Measurements from ENCODE around the gene TKTL1. TPM values are rescaled to one million over a fixed set of nuclear protein-coding genes. Genes with fewer than 3 reads are reported as not detected.

Gene TKTL1
- polyA plus RNA-seq, 1 donor (not counting 4 experiments of a cell fraction or from before 2014, with no cell fraction given): not detected

DNA sequence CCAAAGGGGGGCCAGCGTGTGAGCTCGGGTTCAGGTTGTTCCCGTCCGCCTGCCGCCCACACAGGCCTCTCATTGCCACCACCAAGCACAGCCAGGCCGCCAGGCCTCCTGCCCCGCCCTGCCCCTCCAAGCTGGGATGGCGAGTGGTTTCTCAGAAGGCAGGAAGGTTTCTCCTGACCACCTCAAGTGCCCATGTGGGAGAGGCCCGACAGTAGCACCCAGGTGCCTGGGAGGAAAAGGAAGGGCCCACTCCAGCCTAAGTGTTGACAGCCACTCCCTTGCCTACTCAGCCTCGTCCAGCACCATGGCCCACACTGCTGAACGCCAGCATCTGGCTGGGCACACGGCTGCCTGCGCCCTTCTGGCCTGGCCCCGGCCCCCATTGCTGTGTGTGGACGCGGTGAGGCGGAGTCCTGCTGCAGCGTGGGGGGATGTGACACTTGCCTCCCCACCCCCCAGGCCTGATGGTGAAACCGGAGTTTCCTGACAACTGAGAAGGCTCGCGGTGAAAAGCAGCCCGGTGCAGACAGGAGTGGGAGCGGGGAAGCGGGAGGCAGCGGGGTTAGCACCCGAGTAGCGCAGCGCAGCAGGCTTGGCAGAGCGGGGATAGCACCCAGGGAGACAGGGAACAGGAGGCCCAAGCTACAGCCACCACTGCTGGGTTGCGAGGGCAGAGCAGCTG, 59.6 kb downstream of the TKTL1 start:
- no peaks in the 10 kb centered on the region for H3K9me3 ChIP-seq (ENCODE audit: control insufficient read depth, low read depth, low read length)
- no peaks in the 10 kb centered on the region for H3K9me1 ChIP-seq (ENCODE audit: control insufficient read depth, extremely low read depth, insufficient read depth, low read length)
- FAIRE-seq (no peak), DNase-seq (ENCODE audit: low read depth, low spot score) (no peak)
- H2AFZ ChIP-seq (ENCODE audit: control insufficient read depth, low read length): no peak overlapping the region
- no peaks in the 10 kb centered on the region for H3K4me1 ChIP-seq (ENCODE audit: control insufficient read depth, extremely low read depth, insufficient read depth, low read length)
- H4K20me1 ChIP-seq (ENCODE audit: control insufficient read depth, extremely low read depth, insufficient read depth, low read length): peaks cover 40% of the 10 kb centered on the region
- dilution Hi-C loops (cut with MboI; ENCODE audit: extremely low pct_ligation_motif_present, low sequenced_read_pairs): no loop called here
- no peak overlapping the region for H3K4me3 ChIP-seq (ENCODE audit: control insufficient read depth in 2 of 3, extremely low read depth in 1 of 3, insufficient read depth in 2 of 3, low read depth in 1 of 3, low read length in 3 of 3)
- H3K36me3 ChIP-seq (ENCODE audit: control insufficient read depth in 2 of 2, extremely low read depth in 1 of 2, insufficient read depth in 2 of 2, low read length in 2 of 2): peaks cover 22 to 24% of the 10 kb centered on the region in 2 experiments
- H3K27ac ChIP-seq (ENCODE audit: control insufficient read depth, insufficient read depth, low read length): no peak overlapping the region
- H3K4me2 ChIP-seq (ENCODE audit: control insufficient read depth, extremely low read depth, insufficient read depth, low read depth, low read length): no peak overlapping the region
- no peaks in the 10 kb centered on the region for H3K27me3 ChIP-seq (ENCODE audit: control insufficient read depth, extremely low read depth, insufficient read depth, low read length)
- no peak overlapping the region for H3K9ac ChIP-seq (ENCODE audit: control insufficient read depth, extremely low read depth, insufficient read depth, low read length)
- H3K79me2 ChIP-seq (ENCODE audit: control insufficient read depth, insufficient read depth, low read length): peaks cover 27% of the 10 kb centered on the region
- TF ChIP-seq, protein P1, sequence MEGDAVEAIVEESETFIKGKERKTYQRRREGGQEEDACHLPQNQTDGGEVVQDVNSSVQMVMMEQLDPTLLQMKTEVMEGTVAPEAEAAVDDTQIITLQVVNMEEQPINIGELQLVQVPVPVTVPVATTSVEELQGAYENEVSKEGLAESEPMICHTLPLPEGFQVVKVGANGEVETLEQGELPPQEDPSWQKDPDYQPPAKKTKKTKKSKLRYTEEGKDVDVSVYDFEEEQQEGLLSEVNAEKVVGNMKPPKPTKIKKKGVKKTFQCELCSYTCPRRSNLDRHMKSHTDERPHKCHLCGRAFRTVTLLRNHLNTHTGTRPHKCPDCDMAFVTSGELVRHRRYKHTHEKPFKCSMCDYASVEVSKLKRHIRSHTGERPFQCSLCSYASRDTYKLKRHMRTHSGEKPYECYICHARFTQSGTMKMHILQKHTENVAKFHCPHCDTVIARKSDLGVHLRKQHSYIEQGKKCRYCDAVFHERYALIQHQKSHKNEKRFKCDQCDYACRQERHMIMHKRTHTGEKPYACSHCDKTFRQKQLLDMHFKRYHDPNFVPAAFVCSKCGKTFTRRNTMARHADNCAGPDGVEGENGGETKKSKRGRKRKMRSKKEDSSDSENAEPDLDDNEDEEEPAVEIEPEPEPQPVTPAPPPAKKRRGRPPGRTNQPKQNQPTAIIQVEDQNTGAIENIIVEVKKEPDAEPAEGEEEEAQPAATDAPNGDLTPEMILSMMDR (optimal IDR thresholded peaks at IDR 0.05 in 1 of 3, IDR thresholded peaks at IDR 0.05 in 1 of 3, conservative IDR thresholded peaks at IDR 0.05 in 1 of 3; ENCODE audit: extremely low read depth in 1 of 3, insufficient read depth in 2 of 3, low read length in 3 of 3): no peak
- no peak for TF ChIP-seq EZH2 (IDR thresholded peaks at IDR 0.05; ENCODE audit: low read length)

DNA sequence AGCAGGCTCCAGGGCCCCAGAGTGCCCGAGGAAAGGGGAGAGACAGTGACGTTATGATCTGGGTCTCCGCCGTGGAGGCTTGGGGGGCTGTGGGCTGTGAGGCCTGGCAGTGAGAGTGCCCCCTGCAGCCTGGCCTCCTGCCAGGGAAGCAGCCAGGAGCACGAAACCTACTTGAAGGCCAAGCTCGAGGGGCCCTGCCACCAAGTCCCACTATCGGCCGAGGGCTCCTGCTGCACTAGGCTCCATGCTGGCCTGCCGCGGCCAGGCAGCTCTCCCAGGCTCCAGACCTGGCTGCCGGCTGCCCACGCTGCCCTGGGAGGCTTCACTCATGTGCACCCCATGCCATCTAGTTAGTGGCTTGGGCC, 60.2 kb downstream of the TKTL1 start:
- Histone ChIP-seq H3K4me1 (ENCODE audit: control insufficient read depth, extremely low read depth, insufficient read depth, low read length) (no peaks in the 10 kb centered on the region), H3K27ac (ENCODE audit: control insufficient read depth, insufficient read depth, low read length) (no peak overlapping the region), H3K4me3 (ENCODE audit: control insufficient read depth in 2 of 3, extremely low read depth in 1 of 3, insufficient read depth in 2 of 3, low read depth in 1 of 3, low read length in 3 of 3) (no peak overlapping the region), H3K4me2 (ENCODE audit: control insufficient read depth, extremely low read depth, insufficient read depth, low read depth, low read length) (no peak overlapping the region), H3K9me1 (ENCODE audit: control insufficient read depth, extremely low read depth, insufficient read depth, low read length) (no peaks in the 10 kb centered on the region), H3K9ac (ENCODE audit: control insufficient read depth, extremely low read depth, insufficient read depth, low read length) (no peak overlapping the region), H3K79me2 (ENCODE audit: control insufficient read depth, insufficient read depth, low read length) (peaks cover 29% of the 10 kb centered on the region), H3K27me3 (ENCODE audit: control insufficient read depth, extremely low read depth, insufficient read depth, low read length) (no peaks in the 10 kb centered on the region), H4K20me1 (ENCODE audit: control insufficient read depth, extremely low read depth, insufficient read depth, low read length) (peaks cover 40% of the 10 kb centered on the region), H3K9me3 (ENCODE audit: control insufficient read depth, low read depth, low read length) (no peaks in the 10 kb centered on the region), H3K36me3 (ENCODE audit: control insufficient read depth in 2 of 2, extremely low read depth in 1 of 2, insufficient read depth in 2 of 2, low read length in 2 of 2) (peaks cover 21 to 28% of the 10 kb centered on the region in 2 experiments), H2AFZ (ENCODE audit: control insufficient read depth, low read length) (no peak overlapping the region)
- no peak for TF ChIP-seq EZH2 (IDR thresholded peaks at IDR 0.05; ENCODE audit: low read length)
- TF ChIP-seq, protein P1 (optimal IDR thresholded peaks at IDR 0.05 in 1 of 3, IDR thresholded peaks at IDR 0.05 in 1 of 3, conservative IDR thresholded peaks at IDR 0.05 in 1 of 3; ENCODE audit: extremely low read depth in 1 of 3, insufficient read depth in 2 of 3, low read length in 3 of 3): no peak
- dilution Hi-C loops (cut with MboI; ENCODE audit: extremely low pct_ligation_motif_present, low sequenced_read_pairs): no loop called here
- FAIRE-seq (no peak), DNase-seq (ENCODE audit: low read depth, low spot score) (no peak)
